HEK293T (cell line): ENCODE data around the gene SGPL1.

Experiments used
- BHLHE40 ChIP-seq: fragments of 450-650 bp; IDR thresholded peaks from 2 replicates; pipeline ENCODE4 v1.6.1; 2016; ENCODE audit warnings: mild to moderate bottlenecking, moderate library complexity, borderline replicate concordance
- CTBP1 ChIP-seq: fragments of 450-650 bp; IDR thresholded peaks from 2 replicates; pipeline ENCODE4 v1.6.1; 2016; ENCODE audit warnings: borderline replicate concordance
- ELF4 ChIP-seq: fragments of 450-650 bp; IDR thresholded peaks from 2 replicates; pipeline ENCODE4 v1.6.1; 2017; ENCODE audit warnings: antibody characterized with exemption
- FOXA1 ChIP-seq: fragments of 450-650 bp; IDR thresholded peaks from 2 replicates; pipeline ENCODE4 v1.6.1; 2016; ENCODE audit warnings: mild to moderate bottlenecking
- HDGF ChIP-seq: fragments of 450-650 bp; IDR thresholded peaks from 2 replicates; pipeline ENCODE4 v1.6.1; 2017; ENCODE audit warnings: antibody characterized with exemption, borderline replicate concordance
- L3MBTL2 ChIP-seq: fragments of 450-650 bp; conservative IDR thresholded peaks from 2 replicates; pipeline ENCODE4 v1.6.1; 2016; ENCODE audit warnings: mild to moderate bottlenecking
- NFRKB ChIP-seq: fragments of 450-650 bp; IDR thresholded peaks from 2 replicates; pipeline ENCODE4 v1.6.1; 2016; ENCODE audit warnings: mild to moderate bottlenecking, moderate library complexity
- SP1 ChIP-seq: fragments of 450-650 bp; IDR thresholded peaks from 2 replicates; pipeline ENCODE4 v1.6.1; 2017

DNA sequence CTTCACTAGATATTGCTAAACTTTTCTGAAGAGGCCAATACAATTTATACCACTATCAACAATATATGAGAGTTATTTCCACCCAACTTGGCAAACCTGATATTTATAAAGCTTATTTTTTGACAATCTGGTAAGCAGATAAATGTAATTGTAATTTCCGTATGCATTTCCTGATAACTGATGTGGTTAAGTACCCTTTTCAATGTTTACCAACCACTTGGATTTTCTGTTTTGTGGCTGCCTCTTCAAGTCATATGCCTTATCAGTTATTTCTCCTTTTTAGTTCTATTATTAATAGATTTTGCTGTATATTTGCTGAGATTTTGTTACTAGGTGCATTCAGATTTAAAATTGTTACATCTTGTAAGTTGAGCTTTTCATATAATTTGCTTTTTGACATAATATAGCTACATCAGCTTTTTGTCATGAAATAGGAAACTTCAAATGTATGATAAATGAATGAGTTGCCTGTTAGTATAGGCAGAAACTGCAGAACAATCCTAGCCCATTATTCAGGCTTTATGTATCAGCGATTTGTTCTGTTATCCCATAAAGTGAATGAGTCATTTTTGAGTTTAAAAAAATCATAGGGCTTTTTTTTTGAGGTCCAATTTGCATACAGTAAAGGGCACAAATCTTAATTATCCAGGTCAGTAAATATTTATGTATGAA lies 11.5 kb downstream of the SGPL1 start:
- no peak for TF ChIP-seq ELF4
- TF ChIP-seq NFRKB: no peak
- TF ChIP-seq CTBP1: no peak
- TF ChIP-seq BHLHE40: no peak
- no peak for TF ChIP-seq FOXA1
- TF ChIP-seq HDGF: no peak
- no peak for TF ChIP-seq SP1
- TF ChIP-seq L3MBTL2: no peak
